Aorta (tissue), 5 donors: ENCODE measurements around the gene AOC1. TPM values are rescaled to one million over a fixed set of nuclear protein-coding genes. Genes with fewer than 3 reads are reported as not detected.
"Not testable (repeated sequence)": the region's sequence is repeated elsewhere in the genome, so short reads cannot be mapped to it uniquely, and the experiment has no call there.

Experiments used
- ATAC-seq: fragments of 200-7000 bp; cut with Tn5 transposase; one replicate; pipeline ENCODE4 v1.9.1; 2022; ENCODE audit warnings: moderate library complexity; ENCODE audit not compliant: low FRiP score
- DNase-seq, 2 donors: peaks; one replicate each; pipeline ENCODE4 v3.0.0-alpha.2; 2020
- H3K27ac ChIP-seq, 2 donors: one replicate each; pipeline ENCODE4 v1.5.1; 2013; ENCODE audit warnings: low read length in 2 of 2, mild to moderate bottlenecking in 2 of 2, moderate library complexity in 2 of 2, control low read depth in 1 of 2, inconsistent platforms in 1 of 2, low read depth in 1 of 2
- H3K27me3 ChIP-seq, 2 donors: one replicate each; pipeline ENCODE4 v1.6.1; 2013; ENCODE audit warnings: control low read depth in 1 of 2, low read length in 1 of 2, mild to moderate bottlenecking in 1 of 2, moderate library complexity in 1 of 2; ENCODE audit not compliant: insufficient read depth in 2 of 2, control insufficient read depth in 1 of 2
- H3K36me3 ChIP-seq, 2 donors: one replicate each; pipeline ENCODE4 v1.6.1; 2013; ENCODE audit warnings: control low read depth in 1 of 2, low read length in 1 of 2, mild to moderate bottlenecking in 1 of 2; ENCODE audit not compliant: insufficient read depth in 2 of 2, control insufficient read depth in 1 of 2
- H3K4me1 ChIP-seq, 2 donors: one replicate each; pipeline ENCODE4 v1.6.1; 2013; ENCODE audit warnings: low read length in 2 of 2, control low read depth in 1 of 2, mild to moderate bottlenecking in 1 of 2, moderate library complexity in 1 of 2; ENCODE audit not compliant: insufficient read depth in 2 of 2, control insufficient read depth in 1 of 2
- H3K4me3 ChIP-seq, 2 donors: one replicate each; pipeline ENCODE4 v1.5.1; 2013; ENCODE audit warnings: low read length in 2 of 2, control low read depth in 1 of 2, mild to moderate bottlenecking in 1 of 2
- H3K9me3 ChIP-seq: one replicate; pipeline ENCODE4 v1.6.1; 2013; ENCODE audit warnings: mild to moderate bottlenecking, low read length; ENCODE audit not compliant: control insufficient read depth
- WGBS, 2 donors: extraction: QIAGEN DNeasy Blood & Tissue Kit; methylation state at CpG; one replicate each; pipeline ENCODE4 v1.1.7; 2013; 5-methylcytosine and 5-hydroxymethylcytosine counted together
- intact Hi-C, 2 donors: fragments of 100-400 bp; cut with DNase I; formaldehyde crosslinking; loops; one replicate each; pipeline versions ENCODE4 v1.14.2 to v1.15.0; 2022
- long read RNA-seq, 2 donors: library from polyadenylated mRNA; unstranded; transcript quantifications; one replicate each; pipeline ENCODE4 v2.0.0, GENCODE V29; 2020 to 2021
- polyA plus RNA-seq, 2 donors: library from polyadenylated mRNA; stranded (reverse); fragments of 200-250 nt; gene quantifications; one replicate each; pipeline ENCODE4 v1.2.3, GENCODE V29; 2013
- total RNA-seq, 2 donors: library from RNA; stranded (reverse); fragmentation: NEBNext Ultra II Directional; extraction: Animal tissue kit (Norgen Biotek cat#: 25700); gene quantifications; one replicate each; pipeline ENCODE4 v1.2.1, GENCODE V29; 2021
- donor health status: healthy with polysubstance abuse.
- donor health status: Bipolar disorder and iron deficiency.
- donor health status: DM: no; HTN: no; CAD: no.
- donor health status: DM: no; HTN: no; CAD: no.
- donor health status: DM: yes; HTN: yes; CAD: no.

The AOC1 gene, protein sequence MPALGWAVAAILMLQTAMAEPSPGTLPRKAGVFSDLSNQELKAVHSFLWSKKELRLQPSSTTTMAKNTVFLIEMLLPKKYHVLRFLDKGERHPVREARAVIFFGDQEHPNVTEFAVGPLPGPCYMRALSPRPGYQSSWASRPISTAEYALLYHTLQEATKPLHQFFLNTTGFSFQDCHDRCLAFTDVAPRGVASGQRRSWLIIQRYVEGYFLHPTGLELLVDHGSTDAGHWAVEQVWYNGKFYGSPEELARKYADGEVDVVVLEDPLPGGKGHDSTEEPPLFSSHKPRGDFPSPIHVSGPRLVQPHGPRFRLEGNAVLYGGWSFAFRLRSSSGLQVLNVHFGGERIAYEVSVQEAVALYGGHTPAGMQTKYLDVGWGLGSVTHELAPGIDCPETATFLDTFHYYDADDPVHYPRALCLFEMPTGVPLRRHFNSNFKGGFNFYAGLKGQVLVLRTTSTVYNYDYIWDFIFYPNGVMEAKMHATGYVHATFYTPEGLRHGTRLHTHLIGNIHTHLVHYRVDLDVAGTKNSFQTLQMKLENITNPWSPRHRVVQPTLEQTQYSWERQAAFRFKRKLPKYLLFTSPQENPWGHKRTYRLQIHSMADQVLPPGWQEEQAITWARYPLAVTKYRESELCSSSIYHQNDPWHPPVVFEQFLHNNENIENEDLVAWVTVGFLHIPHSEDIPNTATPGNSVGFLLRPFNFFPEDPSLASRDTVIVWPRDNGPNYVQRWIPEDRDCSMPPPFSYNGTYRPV
- total RNA-seq: under 1 TPM in 1 of 2 donors, not detected in 1; 0.72 TPM
- 10 to 100 TPM in 1 of 2 donors, under 1 TPM in 1; 0.23 to 17.9 TPM for polyA plus RNA-seq
- long read RNA-seq, donor 1, partial matches to known transcripts: 0 of 1 reads
- long read RNA-seq, donor 1, other reads (novel, unspliced or antisense): 1 of 1 reads
- long read RNA-seq, donor 2: 0 reads

DNA sequence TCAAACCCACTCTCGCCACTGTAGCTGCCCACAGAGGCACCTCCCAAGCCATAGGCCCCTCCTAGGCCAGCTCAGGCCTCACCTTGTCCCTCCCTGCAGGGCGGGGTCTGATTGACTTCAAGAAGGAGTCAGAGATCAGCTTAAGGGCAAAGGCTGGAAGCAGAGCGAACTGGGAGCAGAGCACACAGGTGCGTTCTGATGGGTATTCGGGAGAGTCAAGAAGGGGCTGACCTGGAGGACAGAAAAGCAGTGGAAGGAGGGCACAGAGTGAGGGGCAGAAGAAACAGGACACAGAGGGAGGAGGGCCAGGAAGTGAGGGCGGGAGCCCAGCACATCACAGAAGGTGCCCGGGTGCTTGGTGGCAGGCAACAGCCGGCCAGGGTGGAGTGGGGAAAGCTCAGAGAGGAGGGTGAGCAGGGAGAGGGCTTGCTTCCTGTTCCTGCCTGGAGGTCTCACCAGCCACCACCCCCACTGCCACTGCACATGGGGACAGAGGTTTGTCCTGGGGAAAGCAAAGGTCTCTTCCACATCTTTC lies at the start of gene AOC1:
TSS of gene AOC1 (plus strand) at position 147 of the 535 bp plus-strand sequence. CDS start 3,954 bp downstream, outside the sequence.
- no peaks in the 10 kb centered on the region for H3K9me3 ChIP-seq
- H3K27me3 ChIP-seq: no peaks in the 10 kb centered on the region
- peak in 1 of 2 donors; percentile 46 for DNase-seq
- WGBS, 2 donors: 55% methylated on average over 8 of the region's 8 CpGs
- no peaks in the 10 kb centered on the region for H3K4me1 ChIP-seq
- H3K36me3 ChIP-seq: no peaks in the 10 kb centered on the region
- no peak within 1 kb of the TSS for H3K4me3 ChIP-seq
- intact Hi-C loops: no loop called here
- no peak for ATAC-seq
- no peak within 1 kb of the TSS for H3K27ac ChIP-seq

DNA sequence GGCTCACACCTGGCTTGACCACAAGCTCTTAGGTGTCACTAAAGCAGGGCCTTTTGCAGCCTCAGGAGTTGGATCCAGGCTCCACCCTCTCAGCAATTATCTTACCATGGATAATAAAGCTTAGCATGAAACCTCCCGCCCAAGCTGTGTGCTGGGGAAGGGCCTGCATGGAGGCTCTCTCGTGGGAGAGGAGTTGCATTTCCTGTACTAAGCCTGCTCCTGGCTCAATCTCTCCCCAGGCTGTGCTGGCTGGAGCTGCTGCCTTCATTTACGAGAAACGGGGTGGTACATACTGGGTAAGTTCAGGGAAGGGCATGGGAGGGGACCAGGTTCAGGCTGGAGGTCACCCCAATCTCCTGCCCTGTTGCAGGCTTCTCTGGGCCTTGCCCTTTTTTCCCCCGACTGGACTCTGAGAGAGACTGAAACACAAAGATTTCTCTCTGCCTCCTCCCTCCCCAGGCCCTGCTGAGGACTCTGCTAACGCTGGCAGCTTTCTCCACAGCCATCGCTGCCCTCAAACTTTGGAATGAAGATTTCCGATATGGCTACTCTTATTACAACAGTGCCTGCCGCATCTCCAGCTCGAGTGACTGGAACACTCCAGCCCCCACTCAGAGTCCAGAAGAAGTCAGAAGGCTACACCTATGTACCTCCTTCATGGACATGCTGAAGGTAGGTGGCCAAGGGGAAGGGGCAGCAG lies 49.0 kb upstream of the AOC1 start:
- DNase-seq (no peak), ATAC-seq (no peak)
- intact Hi-C loops: no loop called here
- no peaks in the 10 kb centered on the region for H3K4me1 ChIP-seq
- H3K9me3 ChIP-seq: peaks cover 10% of the 10 kb centered on the region
- H3K27ac ChIP-seq: no peak overlapping the region
- H3K4me3 ChIP-seq: no peak overlapping the region
- H3K27me3 ChIP-seq: peaks cover 0 to 3% of the 10 kb centered on the region in 2 donors
- 70 to 74% methylated on average over 10 of the region's 10 CpGs for WGBS, 2 donors
- H3K36me3 ChIP-seq: no peaks in the 10 kb centered on the region

DNA sequence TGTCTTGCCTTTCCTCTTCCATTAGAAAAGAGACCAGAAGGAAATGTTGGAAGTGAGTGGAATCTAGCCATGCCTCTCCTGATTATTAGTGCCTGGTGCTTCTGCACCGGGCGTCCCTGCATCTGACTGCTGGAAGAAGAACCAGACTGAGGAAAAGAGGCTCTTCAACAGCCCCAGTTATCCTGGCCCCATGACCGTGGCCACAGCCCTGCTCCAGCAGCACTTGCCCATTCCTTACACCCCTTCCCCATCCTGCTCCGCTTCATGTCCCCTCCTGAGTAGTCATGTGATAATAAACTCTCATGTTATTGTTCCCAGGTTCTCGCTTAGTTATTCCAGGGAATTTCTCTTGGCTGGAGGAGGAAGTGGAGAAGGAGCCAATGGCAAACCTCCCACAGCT lies 47.5 kb upstream of the AOC1 start:
- H3K9me3 ChIP-seq: peaks cover 10% of the 10 kb centered on the region
- whole genome bisulfite sequencing, 2 donors: 70 to 74% methylated on average over 5 of the region's 5 CpGs
- H3K36me3 ChIP-seq: no peaks in the 10 kb centered on the region
- ATAC-seq (no peak), DNase-seq (no peak)
- H3K4me3 ChIP-seq: no peak overlapping the region
- peaks cover 0 to 3% of the 10 kb centered on the region in 2 donors for H3K27me3 ChIP-seq
- H3K4me1 ChIP-seq: no peaks in the 10 kb centered on the region
- intact Hi-C loops: no loop called here
- no peak overlapping the region for H3K27ac ChIP-seq

DNA sequence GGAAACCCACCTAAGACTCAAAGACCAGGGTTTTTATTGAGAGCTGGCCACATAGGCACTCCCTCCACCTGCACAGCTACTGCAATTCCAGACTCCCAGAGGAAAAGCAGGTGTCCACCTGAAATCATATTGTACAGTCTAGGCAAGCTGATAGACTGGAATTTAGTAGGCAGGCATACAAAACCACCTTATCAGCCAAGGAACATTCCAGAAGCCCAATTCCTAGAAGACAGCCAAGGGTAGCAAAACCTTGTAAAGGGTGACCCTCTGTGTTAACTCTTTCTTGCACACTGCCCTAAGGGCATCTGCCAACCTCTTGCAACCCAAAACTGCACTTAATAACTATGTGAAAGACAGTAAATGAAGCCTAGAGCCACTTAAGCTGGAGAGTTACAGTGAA lies 46.5 kb upstream of the AOC1 start:
- Histone ChIP-seq H3K27ac (no peak overlapping the region), H3K4me1 (no peaks in the 10 kb centered on the region), H3K9me3 (peaks cover 10% of the 10 kb centered on the region), H3K36me3 (no peaks in the 10 kb centered on the region), H3K27me3 (peaks cover 0 to 2% of the 10 kb centered on the region in 2 donors), H3K4me3 (no peak overlapping the region)
- no peak for ATAC-seq
- intact Hi-C loops: no loop called here
- DNase-seq: no peak

DNA sequence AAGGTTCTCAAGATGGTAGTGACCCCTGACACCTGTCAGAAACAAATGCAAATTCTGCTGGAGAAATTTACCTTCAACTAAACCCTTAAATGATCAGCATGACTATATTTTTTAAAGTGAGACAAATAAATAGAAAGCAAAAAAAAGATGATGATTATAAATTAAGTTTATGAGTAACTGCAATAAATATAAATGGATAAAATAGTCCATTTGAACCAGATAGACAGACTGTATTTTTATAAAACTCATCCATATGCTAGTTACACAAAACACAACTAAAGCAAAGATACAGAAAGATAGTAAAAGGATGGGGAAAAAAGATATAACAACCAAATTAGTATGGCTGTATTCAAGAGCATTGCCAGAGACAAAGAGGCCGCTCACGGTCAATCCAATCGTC lies 45.9 kb upstream of the AOC1 start:
- Histone ChIP-seq H3K9me3 (peaks cover 10% of the 10 kb centered on the region), H3K4me3 (no peak overlapping the region), H3K27me3 (peaks cover 0 to 1% of the 10 kb centered on the region in 2 donors), H3K36me3 (no peaks in the 10 kb centered on the region), H3K4me1 (no peaks in the 10 kb centered on the region), H3K27ac (no peak overlapping the region)
- 97% methylated on average over 3 of the region's 3 CpGs for WGBS, 2 donors
- intact Hi-C loops: no loop called here
- DNase-seq: no peak
- no peak for ATAC-seq

DNA sequence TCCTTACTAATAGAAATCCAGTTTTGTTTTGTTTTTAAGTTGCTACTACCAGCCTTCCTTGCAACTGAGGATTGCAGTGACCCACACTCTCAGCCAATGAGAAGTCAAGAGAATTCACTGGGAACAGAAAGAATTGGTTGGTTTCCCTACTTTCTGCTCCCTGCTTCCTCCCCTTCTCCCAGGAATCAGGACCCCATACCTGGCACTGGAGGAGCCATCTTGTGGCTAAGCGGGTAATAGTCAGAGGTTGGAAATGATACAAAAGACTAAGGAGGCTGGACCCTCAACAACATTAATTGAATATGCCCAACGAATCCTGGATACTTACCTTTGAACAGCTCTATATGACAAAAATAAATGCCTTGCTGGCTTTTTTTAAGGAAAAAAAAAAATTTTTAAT lies 45.5 kb upstream of the AOC1 start:
- no peak for DNase-seq
- no peaks in the 10 kb centered on the region for H3K4me1 ChIP-seq
- H3K36me3 ChIP-seq: no peaks in the 10 kb centered on the region
- WGBS, 2 donors: 73 to 82% methylated on average over 2 of the region's 2 CpGs
- no peak for ATAC-seq
- peaks cover 10% of the 10 kb centered on the region for H3K9me3 ChIP-seq
- peaks cover 0 to 1% of the 10 kb centered on the region in 2 donors for H3K27me3 ChIP-seq
- H3K27ac ChIP-seq: no peak overlapping the region
- no peak overlapping the region for H3K4me3 ChIP-seq
- intact Hi-C loops: no loop called here

DNA sequence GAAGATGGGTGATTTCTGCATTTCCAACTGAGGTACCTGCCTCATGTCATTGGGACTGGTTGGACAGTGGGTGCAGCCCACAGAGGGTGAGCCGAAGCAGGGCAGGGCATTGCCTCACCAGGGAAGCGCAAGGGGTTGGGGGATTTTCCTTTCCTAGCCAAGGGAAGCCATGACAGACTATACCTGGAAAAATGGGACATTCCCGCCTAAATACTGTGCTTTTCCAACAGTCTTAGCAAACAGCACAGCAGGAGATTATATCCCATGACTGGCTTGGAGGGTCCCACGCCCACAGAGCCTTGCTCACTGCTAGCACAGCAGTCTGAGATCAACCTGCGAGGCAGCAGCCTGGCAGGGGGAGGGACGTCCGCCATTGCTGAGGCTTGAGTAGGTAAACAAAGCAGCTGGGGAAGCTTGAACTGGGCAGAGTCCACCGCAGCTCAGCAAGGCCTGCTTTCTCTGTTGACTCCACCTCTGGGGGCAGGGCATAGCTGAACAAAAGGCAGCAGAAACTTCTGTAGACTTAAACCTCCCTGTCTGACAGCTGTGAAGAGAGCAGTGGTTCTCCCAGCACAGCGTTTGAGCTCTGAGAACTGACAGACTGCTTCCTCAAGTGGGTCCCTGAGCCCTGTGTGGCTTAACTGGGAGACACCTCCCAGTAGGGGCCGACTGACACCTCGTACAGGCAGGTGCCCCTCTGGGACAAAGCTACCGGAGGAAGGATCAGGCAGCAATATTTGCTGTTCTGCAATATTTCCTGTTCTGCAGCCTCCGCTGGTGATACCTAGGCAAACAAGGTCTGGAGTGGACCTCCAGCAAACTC lies 44.5 kb upstream of the AOC1 start:
- WGBS, 2 donors: 70 to 77% methylated on average over 13 of the region's 13 CpGs
- intact Hi-C loops, DNase-seq, H3K36me3 ChIP-seq, H3K4me1 ChIP-seq, H3K4me3 ChIP-seq, ATAC-seq, H3K27ac ChIP-seq, H3K27me3 ChIP-seq: not testable (repeated sequence)
- H3K9me3 ChIP-seq: peaks cover 10% of the 10 kb centered on the region
